HG03135 (cell line): ENCODE data around the gene WDR19.

Source experiments
- ATAC-seq: cut with Tn5 transposase; IDR thresholded peaks from one replicate; pipeline ENCODE4 v1.9.1; 2021; ENCODE audit warnings: mild to moderate bottlenecking, moderate library complexity; ENCODE audit not compliant: unreplicated experiment

Gene WDR19

GRCh38 chr4:39295784-39296183, 113.5 kb downstream of the WDR19 start:
- ATAC-seq: no peak

GRCh38 chr4:39302901-39303300, 120.6 kb downstream of the WDR19 start:
- ATAC-seq: no peak

DNA sequence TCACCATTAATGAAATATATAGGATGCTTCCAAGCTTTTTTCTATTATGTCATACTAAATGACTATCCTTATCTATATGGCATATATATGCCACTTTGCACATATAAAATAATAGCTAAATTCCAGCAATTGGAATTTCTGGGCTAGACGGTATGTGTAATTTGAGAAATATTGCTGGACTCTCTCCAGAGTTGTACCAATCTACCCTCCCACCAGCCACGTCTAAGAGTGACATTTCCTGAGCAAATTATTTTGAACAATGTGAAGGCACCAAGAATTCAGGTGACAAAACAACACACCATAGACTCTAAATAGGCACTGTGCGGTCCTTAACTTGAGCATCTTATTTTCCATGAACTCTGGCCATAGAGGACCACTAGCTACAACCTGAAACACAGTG, 121.5 kb downstream of the WDR19 start:
- ATAC-seq: no peak

DNA sequence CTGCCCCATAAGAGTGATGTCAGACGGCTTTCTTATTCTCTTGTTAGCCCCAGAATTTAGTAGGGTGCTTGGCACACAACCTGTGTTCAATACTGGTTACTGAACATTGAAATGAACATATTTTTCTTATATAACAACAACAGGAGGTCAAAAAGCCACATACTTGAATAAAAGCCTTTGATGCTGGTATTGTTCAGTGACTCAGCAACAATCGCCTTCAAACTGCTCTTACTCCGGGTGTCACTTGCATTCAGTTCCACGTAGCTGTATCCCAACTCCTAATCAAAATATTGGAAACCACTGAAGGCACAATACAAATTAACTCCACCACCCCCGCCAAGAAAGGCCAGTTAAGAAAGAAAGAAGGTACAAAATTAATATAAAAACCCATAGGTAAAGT, 122.3 kb downstream of the WDR19 start:
- ATAC-seq: no peak

DNA sequence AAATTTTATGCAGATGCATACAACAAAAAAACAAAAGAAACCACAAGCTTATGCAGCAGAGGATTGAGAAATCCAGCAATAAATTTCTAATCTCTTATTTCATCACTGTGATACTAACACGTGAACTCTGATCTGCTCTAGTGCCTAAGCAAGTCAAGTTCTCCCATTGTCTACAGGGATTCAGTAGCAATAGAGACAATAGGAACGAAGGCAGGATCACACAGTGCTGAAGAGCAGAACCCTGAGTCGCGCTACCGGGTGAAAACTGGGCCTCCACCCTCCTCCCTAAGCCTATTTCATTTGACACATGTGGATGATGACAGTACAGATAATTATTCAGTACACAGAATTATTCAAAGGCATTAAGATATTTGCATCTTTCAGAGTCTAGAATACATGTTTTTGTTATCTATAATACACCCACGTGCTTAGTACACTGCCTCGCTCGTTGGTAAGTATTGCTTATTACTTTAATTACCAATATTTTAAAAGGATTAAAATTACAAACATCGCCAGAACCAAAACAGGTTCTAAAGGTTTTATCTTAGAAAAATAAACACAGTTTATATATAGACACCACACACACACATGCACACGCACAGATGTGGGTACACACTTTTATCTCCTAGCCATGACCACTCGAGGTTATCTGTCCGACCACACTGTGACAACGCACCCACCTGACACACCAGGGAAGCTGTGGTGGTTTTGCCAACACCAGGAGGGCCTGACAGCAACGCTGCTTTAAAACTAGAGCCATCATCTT, 123.8 kb downstream of the WDR19 start:
- ATAC-seq: no peak

GRCh38 chr4:39308611-39309010, 126.3 kb downstream of the WDR19 start:
- no peak for ATAC-seq

GRCh38 chr4:39312816-39313215, 130.5 kb downstream of the WDR19 start:
- no peak for ATAC-seq

GRCh38 chr4:39319676-39320075, 137.3 kb downstream of the WDR19 start:
- no peak for ATAC-seq

- no peak for ATAC-seq
Measured at GRCh38 chr4:39320381-39321115, 138.2 kb downstream of the WDR19 start.

DNA sequence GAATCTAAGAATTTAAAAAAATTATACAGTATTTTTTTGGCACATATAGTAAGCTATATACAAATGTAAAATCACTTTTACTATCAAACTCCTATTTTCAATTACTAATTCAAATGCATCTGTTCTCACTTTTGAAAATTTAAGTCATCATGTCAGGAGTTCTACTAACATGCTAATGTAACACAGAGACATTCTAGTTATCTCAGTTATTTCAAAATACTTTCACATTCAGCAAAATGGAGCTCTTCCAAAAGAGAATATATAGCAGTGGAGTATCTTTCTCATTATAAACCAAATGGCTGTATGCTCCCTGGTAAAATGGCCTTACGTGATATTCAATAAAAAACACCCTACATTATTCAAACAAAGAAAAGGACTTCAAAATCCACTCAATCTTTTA, 141.5 kb downstream of the WDR19 start:
- no peak for ATAC-seq

GRCh38 chr4:39324446-39324845, 142.1 kb downstream of the WDR19 start:
- ATAC-seq: no peak

GRCh38 chr4:39324897-39325613, 142.7 kb downstream of the WDR19 start:
- no peak for ATAC-seq

GRCh38 chr4:39326468-39326977, 144.2 kb downstream of the WDR19 start:
- no peak for ATAC-seq

DNA sequence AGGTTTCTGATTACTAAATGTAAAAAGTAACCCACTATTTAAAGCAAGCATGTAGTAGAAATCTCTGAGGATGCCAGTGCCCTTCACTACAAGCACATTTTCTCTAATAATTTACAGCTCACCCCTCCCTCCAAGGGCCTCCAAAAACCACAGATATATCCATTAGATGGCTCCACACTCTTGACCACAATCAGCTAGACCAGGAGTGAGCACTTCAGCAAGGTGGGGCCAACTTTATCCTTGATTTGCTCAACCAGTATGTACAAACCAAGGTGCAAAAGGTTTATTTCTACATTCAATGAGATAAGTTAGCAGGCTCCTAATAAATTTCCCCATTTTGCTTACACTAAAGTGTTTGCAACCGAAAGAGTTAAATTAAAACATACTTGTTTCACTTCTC, 148.0 kb downstream of the WDR19 start:
- no peak for ATAC-seq

DNA sequence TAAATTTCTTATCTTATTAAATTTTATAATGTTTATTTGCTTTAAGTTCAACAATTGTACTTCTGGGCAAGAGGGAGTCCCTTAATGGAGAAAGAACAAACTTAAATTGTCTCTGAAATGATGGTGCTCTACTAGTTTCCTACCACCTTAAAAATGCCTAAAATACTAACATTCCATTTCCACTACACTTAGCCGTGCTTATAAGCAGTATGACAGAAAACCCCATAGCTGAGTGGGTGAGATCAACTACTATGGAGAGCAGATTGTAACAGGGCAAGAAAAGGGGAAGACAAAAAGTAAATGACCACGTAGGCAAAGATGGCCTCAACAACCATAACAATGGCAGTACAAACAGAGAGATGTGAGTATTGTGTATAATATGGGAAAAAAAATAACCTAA, 148.9 kb downstream of the WDR19 start:
- no peak for ATAC-seq
